HG02852 (cell line): Measurements from ENCODE around the gene LRRC42.
"Not testable (repeated sequence)": the region's sequence is repeated elsewhere in the genome, so short reads cannot be mapped to it uniquely, and the experiment has no call there.

Source experiments
- ATAC-seq: cut with Tn5 transposase; IDR thresholded peaks from one replicate; pipeline ENCODE4 v1.9.1; 2021; ENCODE audit warnings: mild to moderate bottlenecking, moderate library complexity; ENCODE audit not compliant: unreplicated experiment

LRRC42 gene

DNA sequence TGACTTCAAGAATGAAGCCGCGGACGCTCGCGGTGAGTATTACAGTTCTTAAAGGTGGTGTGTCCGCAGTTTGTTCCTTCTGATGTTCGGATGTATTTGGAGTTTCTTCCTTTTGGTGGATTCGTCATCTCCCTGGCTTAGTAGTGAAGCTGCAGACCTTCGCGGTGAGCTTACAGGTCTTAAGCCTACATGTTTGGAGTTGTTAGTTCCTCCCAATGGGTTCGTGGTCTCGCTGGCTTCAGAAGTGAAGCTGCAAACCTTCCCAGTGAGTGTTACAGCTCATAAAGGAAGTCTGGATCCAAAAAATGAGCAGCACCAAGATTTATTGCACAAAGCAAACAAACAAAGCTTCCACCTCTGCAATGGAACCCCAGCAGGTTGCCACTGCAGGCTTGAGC is 57.1 kb downstream of the LRRC42 start:
- ATAC-seq, result no peak

- ATAC-seq, result not testable (repeated sequence)
Measured at GRCh38 chr1:54003750-54004480, 57.8 kb downstream of the LRRC42 start.

DNA sequence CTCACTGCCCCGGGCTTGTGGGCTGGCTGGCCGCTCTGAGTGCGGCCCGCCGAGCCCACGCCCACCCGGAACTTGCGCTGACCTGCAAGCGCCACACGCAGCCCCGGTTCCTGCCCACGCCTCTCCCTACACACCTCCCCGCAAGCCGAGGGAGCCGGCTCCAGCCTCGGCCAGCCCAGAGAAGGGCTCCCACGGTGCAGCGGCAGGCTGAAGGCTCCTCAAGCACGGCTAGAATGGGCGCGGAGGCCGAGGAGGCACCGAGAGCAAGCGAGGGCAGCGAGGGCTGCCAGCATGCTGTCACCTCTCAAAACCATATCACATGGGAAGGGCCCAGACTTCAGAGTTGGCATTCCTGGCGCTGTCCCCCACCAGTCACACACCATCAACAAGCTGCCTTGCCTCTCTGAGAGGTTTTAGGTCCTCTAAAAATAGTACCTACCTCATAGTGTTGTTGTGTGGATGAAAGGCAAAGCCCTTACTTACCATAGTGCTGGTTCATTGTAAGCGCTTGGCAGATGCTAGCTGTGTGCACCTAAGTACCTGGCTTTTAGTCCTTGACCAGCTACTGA is 58.4 kb downstream of the LRRC42 start:
- ATAC-seq, result no peak

- no peak for ATAC-seq
Measured at GRCh38 chr1:54006508-54006907, 60.4 kb downstream of the LRRC42 start.

GRCh38 chr1:54007613-54008012 is 61.5 kb downstream of the LRRC42 start:
- ATAC-seq, result no peak

- ATAC-seq, result no peak
Measured at GRCh38 chr1:54008876-54009275, 62.7 kb downstream of the LRRC42 start.

- no peak for ATAC-seq
Measured at GRCh38 chr1:54009406-54009805, 63.3 kb downstream of the LRRC42 start.

GRCh38 chr1:54010415-54011117 is 64.4 kb downstream of the LRRC42 start:
- no peak for ATAC-seq

GRCh38 chr1:54011316-54012007 is 65.3 kb downstream of the LRRC42 start:
- ATAC-seq, result no peak

GRCh38 chr1:54012008-54012325 is 65.8 kb downstream of the LRRC42 start:
- ATAC-seq, result no peak

- no peak for ATAC-seq
Measured at GRCh38 chr1:54012863-54013262, 66.7 kb downstream of the LRRC42 start.

GRCh38 chr1:54013393-54014008 is 67.4 kb downstream of the LRRC42 start:
- ATAC-seq, result no peak

DNA sequence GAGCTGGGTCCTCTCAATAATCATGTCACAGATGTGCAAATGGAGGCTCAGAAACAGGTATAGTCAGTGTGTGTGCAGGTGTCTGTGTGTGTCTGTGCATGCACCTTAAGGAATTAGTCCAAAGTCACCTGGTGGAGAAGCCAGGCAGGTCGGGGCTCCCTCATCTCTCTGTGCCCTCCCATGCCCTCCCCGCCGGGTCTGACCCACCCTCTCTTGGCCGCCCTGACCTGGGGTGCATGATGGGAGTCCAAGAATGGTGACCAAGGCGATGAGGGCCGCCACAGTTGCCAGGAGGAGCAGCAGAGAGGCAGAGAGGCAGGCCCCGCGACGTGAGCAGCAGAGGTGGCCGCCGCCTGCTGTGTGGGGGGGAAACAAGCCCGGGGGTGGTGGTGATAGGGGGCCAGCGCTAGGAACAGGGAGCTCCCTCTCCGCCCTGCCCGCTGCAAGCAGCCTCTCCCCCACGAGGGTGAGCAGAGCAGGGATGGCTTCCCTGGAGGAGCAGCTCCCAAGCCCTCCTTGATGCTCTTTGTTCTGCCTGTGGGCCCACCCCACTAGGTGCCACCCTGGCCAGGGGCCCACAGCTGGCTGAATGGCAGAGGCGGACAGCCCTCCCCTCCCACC is 68.0 kb downstream of the LRRC42 start:
- no peak for ATAC-seq

- no peak for ATAC-seq
Measured at GRCh38 chr1:54016343-54017282, 70.5 kb downstream of the LRRC42 start.
